H1 (cell line): Measurements from ENCODE around the gene PDE5A.

Experiments
- CEBPB ChIP-seq: IDR thresholded peaks from 2 replicates; pipeline ENCODE4 v1.6.1; 2012; ENCODE audit warnings: low read depth, low read length
- EZH2 ChIP-seq: fragments of 200-600 bp; sonication (generic); IDR thresholded peaks from 2 replicates; pipeline ENCODE4 v1.7.1; 2012; ENCODE audit warnings: low read depth, mild to moderate bottlenecking, moderate library complexity, low read length, inconsistent platforms; ENCODE audit not compliant: severe bottlenecking
- JUND ChIP-seq: IDR thresholded peaks from 2 replicates; pipeline ENCODE4 v1.6.1; 2011; ENCODE audit warnings: mild to moderate bottlenecking, improper control_type of control experiment, low read length
- POLR2A ChIP-seq, 2 experiments: IDR thresholded peaks; 1 replicate in 1 of 2; 2 replicates in 1 of 2; pipeline ENCODE4 v1.6.1; 2011; ENCODE audit warnings: low read depth in 2 of 2, low read length in 2 of 2, mild to moderate bottlenecking in 2 of 2; ENCODE audit errors: control extremely low read depth in 1 of 2
- RAD21 ChIP-seq, 2 experiments: IDR thresholded peaks in 1 of 2; conservative IDR thresholded peaks in 1 of 2; 2 replicates each; pipeline ENCODE4 v1.6.1; 2011; ENCODE audit warnings: low read depth in 2 of 2, low read length in 2 of 2, improper control_type of control experiment in 1 of 2, inconsistent platforms in 1 of 2, mild to moderate bottlenecking in 1 of 2, moderate library complexity in 1 of 2
- RNF2 ChIP-seq: fragments of 200-900, 300-1000 bp; sonication (generic); IDR thresholded peaks from 2 replicates; pipeline ENCODE4 v1.7.1; 2016; ENCODE audit warnings: borderline replicate concordance, low read depth, mild to moderate bottlenecking, antibody characterized with exemption, low read length; ENCODE audit not compliant: poor library complexity, severe bottlenecking; ENCODE audit errors: missing control alignments
- SP1 ChIP-seq: IDR thresholded peaks from 2 replicates; pipeline ENCODE4 v1.6.1; 2011; ENCODE audit warnings: low read depth, low read length
- TF ChIP-seq, protein P1 (sequence below), 3 experiments: IDR thresholded peaks; 1 replicate in 2 of 3; 2 replicates in 1 of 3; pipeline versions ENCODE4 v1.5.1 to v1.6.1; 2011; ENCODE audit warnings: low read length in 3 of 3, mild to moderate bottlenecking in 3 of 3, inconsistent platforms in 2 of 3, low read depth in 1 of 3, moderate library complexity in 1 of 3; ENCODE audit not compliant: insufficient read depth in 1 of 3; ENCODE audit errors: control extremely low read depth in 1 of 3

DNA sequence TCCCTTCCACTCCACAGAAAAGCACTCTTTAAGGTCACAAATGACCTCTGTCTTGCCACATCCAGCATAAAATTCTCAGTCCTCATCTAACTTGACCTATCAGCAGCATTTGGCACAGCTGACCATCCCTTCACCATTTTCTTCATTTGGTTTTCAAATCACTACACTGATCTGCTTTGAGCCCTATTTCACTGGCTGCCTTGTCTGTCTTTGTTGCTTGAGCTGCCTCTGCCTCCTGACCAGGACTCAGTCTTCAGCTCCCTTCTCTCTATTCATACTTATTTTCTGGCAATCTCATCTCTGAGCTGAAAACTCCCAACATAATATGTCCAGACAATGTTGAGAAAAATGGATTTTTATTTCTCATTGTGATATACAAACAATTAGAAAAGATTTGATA is 27.7 kb upstream of the PDE5A start:
- TF ChIP-seq RAD21 (IDR thresholded peaks at IDR 0.05 in 1 of 2, conservative IDR thresholded peaks at IDR 0.05 in 1 of 2; ENCODE audit: low read depth in 2 of 2, low read length in 2 of 2) (no peak), POLR2A (IDR thresholded peaks at IDR 0.05; ENCODE audit: control extremely low read depth in 1 of 2, low read depth in 2 of 2, low read length in 2 of 2) (no peak), JUND (no peak), EZH2 (no peak), CEBPB (no peak), SP1 (no peak), RNF2 (no peak)
- TF ChIP-seq, protein P1, sequence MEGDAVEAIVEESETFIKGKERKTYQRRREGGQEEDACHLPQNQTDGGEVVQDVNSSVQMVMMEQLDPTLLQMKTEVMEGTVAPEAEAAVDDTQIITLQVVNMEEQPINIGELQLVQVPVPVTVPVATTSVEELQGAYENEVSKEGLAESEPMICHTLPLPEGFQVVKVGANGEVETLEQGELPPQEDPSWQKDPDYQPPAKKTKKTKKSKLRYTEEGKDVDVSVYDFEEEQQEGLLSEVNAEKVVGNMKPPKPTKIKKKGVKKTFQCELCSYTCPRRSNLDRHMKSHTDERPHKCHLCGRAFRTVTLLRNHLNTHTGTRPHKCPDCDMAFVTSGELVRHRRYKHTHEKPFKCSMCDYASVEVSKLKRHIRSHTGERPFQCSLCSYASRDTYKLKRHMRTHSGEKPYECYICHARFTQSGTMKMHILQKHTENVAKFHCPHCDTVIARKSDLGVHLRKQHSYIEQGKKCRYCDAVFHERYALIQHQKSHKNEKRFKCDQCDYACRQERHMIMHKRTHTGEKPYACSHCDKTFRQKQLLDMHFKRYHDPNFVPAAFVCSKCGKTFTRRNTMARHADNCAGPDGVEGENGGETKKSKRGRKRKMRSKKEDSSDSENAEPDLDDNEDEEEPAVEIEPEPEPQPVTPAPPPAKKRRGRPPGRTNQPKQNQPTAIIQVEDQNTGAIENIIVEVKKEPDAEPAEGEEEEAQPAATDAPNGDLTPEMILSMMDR (IDR thresholded peaks at IDR 0.05; ENCODE audit: control extremely low read depth in 1 of 3, insufficient read depth in 1 of 3, low read depth in 1 of 3, low read length in 3 of 3): no peak
